Measurements from ENCODE around the gene AMD1. TPM values are rescaled to one million over a fixed set of nuclear protein-coding genes. Genes with fewer than 3 reads are reported as not detected.
A peak's percentile ranks its signal among the peaks of the same experiment; 100 is the strongest.

AMD1 gene
- total RNA-seq, 1 donor from 2014 or later = 26.1 TPM

GRCh38 chr6:110876806-110877564, 2.4 kb downstream of the AMD1 start:
- peaks cover 14% of the 10 kb centered on the region for H3K4me1 Mint-ChIP-seq (ENCODE audit: low read depth, unreplicated experiment)

GRCh38 chr6:110877569-110877968, 3.0 kb downstream of the AMD1 start:
- Mint-ChIP-seq H3K36me3 (ENCODE audit: unreplicated experiment) (no peaks in the 10 kb centered on the region), H3K4me3 (ENCODE audit: unreplicated experiment) (peak overlapping the region; percentile 81), H3K27me3 (ENCODE audit: unreplicated experiment) (peaks cover 10% of the 10 kb centered on the region), H3K4me1 (ENCODE audit: low read depth, unreplicated experiment) (peaks cover 14% of the 10 kb centered on the region), H3K9me3 (ENCODE audit: unreplicated experiment) (peaks cover 12% of the 10 kb centered on the region), H3K27ac (ENCODE audit: unreplicated experiment) (no peak overlapping the region)
- TF ChIP-seq CTCF (IDR thresholded peaks at IDR 0.05; ENCODE audit: partially characterized antibody, unreplicated experiment) = no peak
- DNase-seq = no peak

More at GRCh38 chr6:110876806-110877564, 2.4 kb downstream of the AMD1 start:
- H3K36me3 Mint-ChIP-seq (ENCODE audit: unreplicated experiment) = no peaks in the 10 kb centered on the region
- H3K27ac Mint-ChIP-seq (ENCODE audit: unreplicated experiment) = no peak overlapping the region
- peaks cover 12% of the 10 kb centered on the region for H3K9me3 Mint-ChIP-seq (ENCODE audit: unreplicated experiment)
- no peak for DNase-seq
- TF ChIP-seq CTCF (IDR thresholded peaks at IDR 0.05; ENCODE audit: partially characterized antibody, unreplicated experiment) = no peak
- peak overlapping the region; percentile 81 for H3K4me3 Mint-ChIP-seq (ENCODE audit: unreplicated experiment)
- peaks cover 10% of the 10 kb centered on the region for H3K27me3 Mint-ChIP-seq (ENCODE audit: unreplicated experiment)

- Mint-ChIP-seq H3K27me3 (ENCODE audit: unreplicated experiment) (peaks cover 10% of the 10 kb centered on the region), H3K4me3 (ENCODE audit: unreplicated experiment) (peak overlapping the region; percentile 61), H3K27ac (ENCODE audit: unreplicated experiment) (peak overlapping the region; percentile 30), H3K4me1 (ENCODE audit: low read depth, unreplicated experiment) (peaks cover 14% of the 10 kb centered on the region), H3K36me3 (ENCODE audit: unreplicated experiment) (no peaks in the 10 kb centered on the region), H3K9me3 (ENCODE audit: unreplicated experiment) (peaks cover 12% of the 10 kb centered on the region)
- DNase-seq = peak; percentile 51
- TF ChIP-seq CTCF (IDR thresholded peaks at IDR 0.05; ENCODE audit: partially characterized antibody, unreplicated experiment) = no peak
Observed at GRCh38 chr6:110878751-110879522, 4.4 kb downstream of the AMD1 start.

DNA sequence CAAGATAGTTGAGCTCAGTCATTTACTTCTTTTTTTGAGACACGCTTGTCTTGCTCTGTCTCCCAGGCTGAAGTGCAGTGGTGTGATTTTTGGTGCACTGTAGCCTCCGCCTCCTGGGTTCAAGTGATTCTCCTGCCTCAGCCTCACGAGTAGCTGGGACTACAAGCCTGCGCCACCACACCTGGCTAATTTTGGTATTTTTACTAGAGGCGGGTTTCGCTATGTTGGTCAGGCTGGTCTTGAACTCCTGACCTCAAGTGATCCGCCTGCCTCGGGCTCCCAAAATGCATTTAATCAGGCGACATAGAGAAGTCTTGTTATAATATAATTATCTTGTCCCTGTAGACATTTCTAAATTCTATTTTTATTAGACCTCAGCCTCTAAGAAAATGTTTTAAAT, 6.1 kb downstream of the AMD1 start:
- H3K27me3 Mint-ChIP-seq (ENCODE audit: unreplicated experiment) = peaks cover 3% of the 10 kb centered on the region
- peaks cover 3% of the 10 kb centered on the region for H3K9me3 Mint-ChIP-seq (ENCODE audit: unreplicated experiment)
- H3K27ac Mint-ChIP-seq (ENCODE audit: unreplicated experiment) = no peak overlapping the region
- no peak overlapping the region for H3K4me3 Mint-ChIP-seq (ENCODE audit: unreplicated experiment)
- no peaks in the 10 kb centered on the region for H3K36me3 Mint-ChIP-seq (ENCODE audit: unreplicated experiment)
- TF ChIP-seq CTCF (IDR thresholded peaks at IDR 0.05; ENCODE audit: partially characterized antibody, unreplicated experiment) = no peak
- DNase-seq = no peak
- H3K4me1 Mint-ChIP-seq (ENCODE audit: low read depth, unreplicated experiment) = peaks cover 15% of the 10 kb centered on the region

All from glutamatergic neuron (in vitro differentiated cells).